WERI-Rb-1 (cell line): ENCODE data around the gene SNX15.
A peak's percentile ranks its signal among the peaks of the same experiment; 100 is the strongest.

Source experiments
- DNase-seq: peaks from one replicate; pipeline ENCODE4 v3.0.0-alpha.2; 2020
- H3K27ac ChIP-seq: fragments of 250-450 bp; sonication (Bioruptor Pico); 2 replicates; pipeline ENCODE4 v1.5.1; 2020; ENCODE audit warnings: mild to moderate bottlenecking, moderate library complexity
- H3K27me3 ChIP-seq: fragments of 250-450 bp; sonication (Bioruptor Pico); 2 replicates; pipeline ENCODE4 v1.5.1; 2021; ENCODE audit warnings: mild to moderate bottlenecking, low read depth, moderate library complexity; ENCODE audit not compliant: insufficient read depth, severe bottlenecking
- H3K36me3 ChIP-seq: fragments of 250-450 bp; sonication (Bioruptor Pico); 2 replicates; pipeline ENCODE4 v1.5.1; 2020; ENCODE audit warnings: mild to moderate bottlenecking, moderate library complexity
- H3K4me3 ChIP-seq: 2 replicates; pipeline ENCODE4 v1.5.1; 2011; ENCODE audit warnings: low read depth, mild to moderate bottlenecking, control low read depth, low read length
- H3K9me3 ChIP-seq: fragments of 250-450 bp; sonication (Bioruptor Pico); 2 replicates; pipeline ENCODE4 v1.5.1; 2021; ENCODE audit warnings: mild to moderate bottlenecking, moderate library complexity; ENCODE audit not compliant: severe bottlenecking
- CTCF ChIP-seq: IDR thresholded peaks from 2 replicates; pipeline ENCODE4 v1.5.1; 2011; ENCODE audit warnings: low read depth, mild to moderate bottlenecking, control low read depth, inconsistent platforms, low read length

Gene SNX15

GRCh38 chr11:65071907-65072630, 44.8 kb downstream of the SNX15 start:
- Histone ChIP-seq H3K36me3 (peaks cover 13% of the 10 kb centered on the region), H3K27ac (no peak overlapping the region), H3K27me3 (no peaks in the 10 kb centered on the region), H3K4me3 (no peak overlapping the region), H3K9me3 (no peaks in the 10 kb centered on the region)
- DNase-seq: no peak
- TF ChIP-seq CTCF: no peak

GRCh38 chr11:65072631-65072966, 45.4 kb downstream of the SNX15 start:
- DNase-seq: no peak
- H3K27ac ChIP-seq: no peak overlapping the region
- TF ChIP-seq CTCF: no peak
- peaks cover 15% of the 10 kb centered on the region for H3K36me3 ChIP-seq
- no peak overlapping the region for H3K4me3 ChIP-seq
- H3K9me3 ChIP-seq: no peaks in the 10 kb centered on the region
- no peaks in the 10 kb centered on the region for H3K27me3 ChIP-seq

GRCh38 chr11:65077451-65077850, 50.2 kb downstream of the SNX15 start:
- H3K9me3 ChIP-seq: no peaks in the 10 kb centered on the region
- DNase-seq: peak; percentile 94
- TF ChIP-seq CTCF: peak; percentile 71
- H3K4me3 ChIP-seq: no peak overlapping the region
- peak overlapping the region; percentile 59 for H3K27ac ChIP-seq
- peaks cover 45% of the 10 kb centered on the region for H3K36me3 ChIP-seq
- no peaks in the 10 kb centered on the region for H3K27me3 ChIP-seq

- Histone ChIP-seq H3K27ac (peak overlapping the region; percentile 59), H3K4me3 (peak overlapping the region; percentile 12; the same call in 1 of the 2 replicates), H3K36me3 (peaks cover 51% of the 10 kb centered on the region), H3K27me3 (no peaks in the 10 kb centered on the region), H3K9me3 (no peaks in the 10 kb centered on the region)
- peak; percentile 81 for DNase-seq
- peak; percentile 90 for TF ChIP-seq CTCF
Measured at GRCh38 chr11:65078151-65078550, 50.9 kb downstream of the SNX15 start.

GRCh38 chr11:65078786-65079342, 51.6 kb downstream of the SNX15 start:
- TF ChIP-seq CTCF: no peak
- no peak for DNase-seq

More at GRCh38 chr11:65078786-65079342, 51.6 kb downstream of the SNX15 start:
- H3K27me3 ChIP-seq: no peaks in the 10 kb centered on the region
- no peaks in the 10 kb centered on the region for H3K9me3 ChIP-seq
- no peak overlapping the region for H3K4me3 ChIP-seq
- H3K27ac ChIP-seq: peak overlapping the region; percentile 59
- peaks cover 57% of the 10 kb centered on the region for H3K36me3 ChIP-seq
